IMR-90 (cell line): ENCODE results near the gene KLF18. TPM values are rescaled to one million over a fixed set of nuclear protein-coding genes. Genes with fewer than 3 reads are reported as not detected.

Experiments
- ATAC-seq: fragments of 200-7000 bp; cut with Tn5 transposase; 2 replicates; pipeline ENCODE4 v1.9.1; 2020; ENCODE audit warnings: low read depth, mild to moderate bottlenecking, moderate library complexity
- BruUV-seq: library from RNA; stranded (reverse); fragments of 400-500 nt; replicated peaks from 2 replicates; lab custom pipeline; 2021; lab: Mats Ljungman, UMichigan
- CTCF ChIA-PET: fragments of 300-600 bp; formaldehyde crosslinking; extraction: SDS; loops from one replicate; lab custom pipeline; 2021; ENCODE audit warnings: antibody characterized with exemption; lab: Yijun Ruan, JAX
- POLR2A ChIA-PET: fragments of 300-600 bp; sonication (Branson Sonifier 250); formaldehyde crosslinking; loops from one replicate; lab custom pipeline; 2022; ENCODE audit warnings: antibody characterized with exemption; ENCODE audit not compliant: unreplicated experiment; lab: Charles Lee
- DNase-seq: peaks from one replicate; pipeline ENCODE4 v3.0.0; 2013
- H2AFZ ChIP-seq: replicated peaks from 2 replicates; pipeline ENCODE3; 2013; ENCODE audit warnings: low read length, mild to moderate bottlenecking; ENCODE audit not compliant: poor library complexity
- H2AK5ac ChIP-seq: 2 replicates; pipeline ENCODE4 v1.6.1; 2013; ENCODE audit warnings: low read depth, low read length, inconsistent platforms
- H2AK9ac ChIP-seq: replicated peaks from 2 replicates; pipeline ENCODE3; 2013; ENCODE audit warnings: mild to moderate bottlenecking, low read depth, low read length, moderate library complexity; ENCODE audit not compliant: poor library complexity
- H2BK120ac ChIP-seq: 2 replicates; pipeline ENCODE4 v1.6.1; 2013; ENCODE audit warnings: low read depth, low read length, inconsistent platforms
- H2BK15ac ChIP-seq: 3 replicates; pipeline ENCODE4 v1.6.1; 2013; ENCODE audit warnings: low read depth, low read length, inconsistent platforms
- H2BK20ac ChIP-seq: 2 replicates; pipeline ENCODE4 v1.6.1; 2013; ENCODE audit warnings: low read depth, mild to moderate bottlenecking, inconsistent platforms, low read length, moderate library complexity
- H2BK5ac ChIP-seq: 2 replicates; pipeline ENCODE4 v1.6.1; 2013; ENCODE audit warnings: mild to moderate bottlenecking, low read depth, low read length, inconsistent platforms; ENCODE audit not compliant: poor library complexity, severe bottlenecking
- H3K14ac ChIP-seq: replicated peaks from 2 replicates; pipeline ENCODE4 v1.6.1; 2013; ENCODE audit warnings: low read depth, low read length, inconsistent platforms
- H3K18ac ChIP-seq: 2 replicates; pipeline ENCODE4 v1.6.1; 2013; ENCODE audit warnings: low read depth, low read length, control low read depth
- H3K23ac ChIP-seq: 2 replicates; pipeline ENCODE4 v1.6.1; 2013; ENCODE audit warnings: low read depth, low read length, inconsistent platforms
- H3K27ac ChIP-seq: 2 replicates; pipeline ENCODE4 v1.5.1; 2013; ENCODE audit warnings: mild to moderate bottlenecking, control low read depth, low read length; ENCODE audit not compliant: insufficient read depth
- H3K27me3 ChIP-seq: 2 replicates; pipeline ENCODE4 v1.6.1; 2013; ENCODE audit warnings: low read length; ENCODE audit not compliant: control insufficient read depth, insufficient read depth
- H3K36me3 ChIP-seq: 2 replicates; pipeline ENCODE4 v1.6.1; 2013; ENCODE audit warnings: low read length, mixed read lengths; ENCODE audit not compliant: control insufficient read depth, insufficient read depth
- H3K4ac ChIP-seq: 2 replicates; pipeline ENCODE4 v1.6.1; 2013; ENCODE audit warnings: low read depth, low read length, inconsistent platforms
- H3K4me1 ChIP-seq: 2 replicates; pipeline ENCODE4 v1.6.1; 2013; ENCODE audit warnings: low read length, mixed read lengths; ENCODE audit not compliant: control insufficient read depth, insufficient read depth
- H3K4me2 ChIP-seq: 2 replicates; pipeline ENCODE4 v1.6.1; 2013; ENCODE audit warnings: low read depth, mild to moderate bottlenecking, control low read depth, low read length, moderate library complexity
- H3K4me3 ChIP-seq: 2 replicates; pipeline ENCODE4 v1.5.1; 2013; ENCODE audit warnings: low read depth, mild to moderate bottlenecking, control low read depth, low read length, moderate library complexity; ENCODE audit not compliant: insufficient read depth
- H3K56ac ChIP-seq: 2 replicates; pipeline ENCODE4 v1.6.1; 2013; ENCODE audit warnings: low read length, inconsistent platforms; ENCODE audit not compliant: insufficient read depth; ENCODE audit errors: extremely low read depth
- H3K79me1 ChIP-seq, 2 experiments: 2 replicates each; pipeline ENCODE4 v1.6.1; 2013; ENCODE audit warnings: low read length in 2 of 2, inconsistent platforms in 1 of 2, low read depth in 1 of 2
- H3K9ac ChIP-seq: 2 replicates; pipeline ENCODE4 v1.6.1; 2013; ENCODE audit warnings: low read depth, low read length, control low read depth
- H3K9me1 ChIP-seq: 2 replicates; pipeline ENCODE4 v1.6.1; 2013; ENCODE audit warnings: low read length, inconsistent platforms; ENCODE audit not compliant: insufficient read depth
- H3K9me3 ChIP-seq: 2 replicates; pipeline ENCODE4 v1.6.1; 2013; ENCODE audit warnings: low read length; ENCODE audit not compliant: control insufficient read depth, insufficient read depth
- H4K20me1 ChIP-seq: 2 replicates; pipeline ENCODE4 v1.6.1; 2013; ENCODE audit warnings: low read length, inconsistent platforms; ENCODE audit not compliant: insufficient read depth
- H4K5ac ChIP-seq: 2 replicates; pipeline ENCODE4 v1.6.1; 2013; ENCODE audit warnings: mild to moderate bottlenecking, low read depth, low read length, control low read depth
- H4K8ac ChIP-seq, 2 experiments: 2 replicates each; pipeline ENCODE4 v1.6.1; 2013; ENCODE audit warnings: low read depth in 2 of 2, low read length in 2 of 2, control low read depth in 1 of 2, inconsistent platforms in 1 of 2
- H4K91ac ChIP-seq: 2 replicates; pipeline ENCODE4 v1.6.1; 2013; ENCODE audit warnings: low read depth, low read length, inconsistent platforms; ENCODE audit not compliant: insufficient read depth
- BHLHE40 ChIP-seq: fragments of 150-350 bp; IDR thresholded peaks from 2 replicates; pipeline ENCODE4 v1.6.1; 2016; ENCODE audit warnings: mild to moderate bottlenecking, low read depth, low read length
- CEBPB ChIP-seq: IDR thresholded peaks from 2 replicates; pipeline ENCODE4 v1.6.1; 2012; ENCODE audit warnings: low read depth, low read length, improper control_type of control experiment
- CHD1 ChIP-seq: IDR thresholded peaks from 2 replicates; pipeline ENCODE4 v1.6.1; 2012; ENCODE audit warnings: low read depth, low read length, improper control_type of control experiment
- CTCF ChIP-seq: conservative IDR thresholded peaks from 2 replicates; pipeline ENCODE4 v1.5.1; 2012; ENCODE audit warnings: mild to moderate bottlenecking, low read depth, low read length, improper control_type of control experiment
- ELK1 ChIP-seq: fragments of 150-350 bp; IDR thresholded peaks from 2 replicates; pipeline ENCODE4 v1.6.1; 2016; ENCODE audit warnings: low read depth, mild to moderate bottlenecking, low read length, moderate library complexity, borderline replicate concordance
- FOS ChIP-seq: fragments of 150-350 bp; IDR thresholded peaks from 2 replicates; pipeline ENCODE4 v1.6.1; 2016; ENCODE audit warnings: low read depth, low read length
- MAFK ChIP-seq: IDR thresholded peaks from 2 replicates; pipeline ENCODE4 v1.6.1; 2012; ENCODE audit warnings: low read depth, low read length, improper control_type of control experiment
- MAZ ChIP-seq: IDR thresholded peaks from 2 replicates; pipeline ENCODE4 v1.6.1; 2012; ENCODE audit warnings: low read depth, mild to moderate bottlenecking, low read length, improper control_type of control experiment, moderate library complexity, borderline replicate concordance
- MXI1 ChIP-seq: IDR thresholded peaks from 2 replicates; pipeline ENCODE4 v1.6.1; 2012; ENCODE audit warnings: low read depth, mild to moderate bottlenecking, low read length, moderate library complexity, borderline replicate concordance
- NFE2L2 ChIP-seq: fragments of 150-350 bp; IDR thresholded peaks from 2 replicates; pipeline ENCODE4 v1.6.1; 2016; ENCODE audit warnings: low read depth, mild to moderate bottlenecking, low read length
- POLR2A ChIP-seq: IDR thresholded peaks from 2 replicates; pipeline ENCODE4 v1.6.1; 2012; ENCODE audit warnings: mild to moderate bottlenecking, low read depth, low read length
- RAD21 ChIP-seq: IDR thresholded peaks from 2 replicates; pipeline ENCODE4 v1.6.1; 2012; ENCODE audit warnings: low read length, improper control_type of control experiment
- RCOR1 ChIP-seq: IDR thresholded peaks from 2 replicates; pipeline ENCODE4 v1.6.1; 2012; ENCODE audit warnings: mild to moderate bottlenecking, low read length, improper control_type of control experiment; ENCODE audit not compliant: insufficient replicate concordance
- RFX5 ChIP-seq: IDR thresholded peaks from 2 replicates; pipeline ENCODE4 v1.8.0; 2012; ENCODE audit warnings: low read depth, mild to moderate bottlenecking, low read length, moderate library complexity
- SMC3 ChIP-seq: fragments of 150-350 bp; IDR thresholded peaks from 2 replicates; pipeline ENCODE4 v1.6.1; 2016; ENCODE audit warnings: low read depth, mild to moderate bottlenecking, antibody characterized with exemption, low read length, moderate library complexity
- USF2 ChIP-seq: fragments of 150-350 bp; IDR thresholded peaks from 2 replicates; pipeline ENCODE4 v1.6.1; 2017; ENCODE audit warnings: mild to moderate bottlenecking, antibody characterized with exemption, low read length, low read depth
- WGBS, 2 experiments: methylation state at CpG; one replicate each; pipeline versions ENCODE4 v1.1.5 to v1.1.7; 2013; ENCODE audit warnings: missing lambda C conversion rate in 2 of 2; ENCODE audit not compliant: insufficient read length in 1 of 2; ENCODE audit errors: extremely low coverage in 2 of 2; 5-methylcytosine and 5-hydroxymethylcytosine counted together
- dilution Hi-C: fragments of 300-500 bp; cut with HindIII; formaldehyde crosslinking; loops from one replicate; pipeline ENCODE4 v1.14.3; 2018; ENCODE audit warnings: low sequenced_read_pairs; ENCODE audit not compliant: unreplicated experiment
- in situ Hi-C: fragments of 300-500 bp; cut with MboI; formaldehyde crosslinking; loops from 3 replicates; pipeline ENCODE4 v1.14.3; 2019; ENCODE audit warnings: low sequenced_read_pairs, inconsistent platforms, mixed read lengths
- intact Hi-C: fragments of 100-400 bp; cut with micrococcal nuclease; formaldehyde crosslinking; loops from 2 replicates; pipeline ENCODE4 v1.10.0; 2022
- polyA plus RNA-seq, 3 experiments: library from polyadenylated mRNA; depleted of rRNA; stranded (reverse); fragments of >200 nt; gene quantifications; 2 replicates each; pipeline ENCODE4 v1.2.3, GENCODE V29; 2012; ENCODE audit warnings: low replicate concordance in 1 of 3
- total RNA-seq: library from RNA; depleted of rRNA; stranded (reverse); fragments of >200 nt; gene quantifications from 2 replicates; pipeline ENCODE4 v1.2.3, GENCODE V29; 2012

KLF18 gene
- total and polyA plus RNA-seq, 2 of the 4 experiments (the other 2 are of a cell fraction) = not detected

- DNase-seq (no peak), ATAC-seq (no peak)
- Histone ChIP-seq H3K56ac (no peak overlapping the region), H3K9me3 (no peaks in the 10 kb centered on the region), H3K4me1 (no peaks in the 10 kb centered on the region), H2BK15ac (no peak overlapping the region), H2BK120ac (no peak overlapping the region), H3K9ac (no peak overlapping the region), H3K27me3 (peaks cover 5% of the 10 kb centered on the region), H3K18ac (no peak overlapping the region), H3K14ac (no peak overlapping the region), H3K4me3 (no peak overlapping the region), H4K20me1 (no peaks in the 10 kb centered on the region), H2AK9ac (no peak overlapping the region), H2BK20ac (no peak overlapping the region), H2BK5ac (no peak overlapping the region), H2AK5ac (no peak overlapping the region), H4K5ac (no peak overlapping the region), H3K9me1 (no peaks in the 10 kb centered on the region), H4K8ac (no peak overlapping the region), H3K79me1 (no peaks in the 10 kb centered on the region), H3K23ac (no peak overlapping the region), H2AFZ (no peak overlapping the region), H3K4ac (no peak overlapping the region), H4K91ac (no peak overlapping the region), H3K36me3 (no peaks in the 10 kb centered on the region), H3K27ac (no peak overlapping the region), H3K4me2 (no peak overlapping the region)
- ChIA-PET POLR2A (no interaction called here), CTCF (no interaction called here)
- no TSS peak for BruUV-seq
- intact Hi-C loops = no loop called here
- no CpG with 5 or more reads among the region's 1 CpG for WGBS, 2 experiments
- TF ChIP-seq CEBPB = no peak
- no peak for TF ChIP-seq USF2
- TF ChIP-seq RFX5 = no peak
- no peak for TF ChIP-seq MAZ
- no peak for TF ChIP-seq NFE2L2
- no peak for TF ChIP-seq RAD21
- no peak for TF ChIP-seq CHD1
- TF ChIP-seq POLR2A = no peak
- TF ChIP-seq BHLHE40 = no peak
- TF ChIP-seq MAFK = no peak
- TF ChIP-seq FOS = no peak
- TF ChIP-seq MXI1 = no peak
- no peak for TF ChIP-seq CTCF
- TF ChIP-seq SMC3 = no peak
- TF ChIP-seq RCOR1 = no peak
- no peak for TF ChIP-seq ELK1
- in situ Hi-C loops = no loop called here
- dilution Hi-C loops = no loop called here
These were observed 11.3 kb upstream of the KLF18 start for GRCh38 chr1:44152692-44153091.
